HepG2 (cell line): ENCODE measurements around the gene MYO3B. TPM values are rescaled to one million over a fixed set of nuclear protein-coding genes. Genes with fewer than 3 reads are reported as not detected.

ENCODE experiments used
- ARNTL ChIP-seq: sonication (generic); formaldehyde crosslinking; IDR thresholded peaks from 2 replicates; pipeline ENCODE4 v1.4.0; 2020; ENCODE audit warnings: mild to moderate bottlenecking, missing genetic modification reagents
- ERF ChIP-seq: IDR thresholded peaks from 2 replicates; pipeline ENCODE4 v1.6.1; 2018; ENCODE audit warnings: missing biosample characterization, missing genetic modification reagents
- FOXP1 ChIP-seq, 2 experiments: fragments of 450-650 bp in 1 of 2; IDR thresholded peaks; 2 replicates each; pipeline ENCODE4 v1.6.1; 2017 to 2018; ENCODE audit warnings: antibody characterized with exemption in 1 of 2
- GMEB2 ChIP-seq: IDR thresholded peaks from 2 replicates; pipeline ENCODE4 v1.6.1; 2016; ENCODE audit warnings: missing biosample characterization, missing genetic modification reagents, low read depth
- HES4 ChIP-seq: sonication (generic); formaldehyde crosslinking; IDR thresholded peaks from 2 replicates; pipeline ENCODE4 v1.9.0; 2021; ENCODE audit warnings: mild to moderate bottlenecking, missing genetic modification reagents, borderline replicate concordance
- HNRNPLL ChIP-seq: fragments of 200-400 bp; formaldehyde crosslinking; IDR thresholded peaks from 2 replicates; pipeline ENCODE4 v1.6.1; 2017; ENCODE audit warnings: mild to moderate bottlenecking, low read depth, low read length; ENCODE audit not compliant: poor library complexity, severe bottlenecking
- KDM3A ChIP-seq: IDR thresholded peaks from 2 replicates; pipeline ENCODE4 v1.6.1; 2018; ENCODE audit warnings: low read depth, missing compliant biosample characterization
- MIXL1 ChIP-seq: IDR thresholded peaks from 2 replicates; pipeline ENCODE4 v1.6.1; 2016
- NCOR1 ChIP-seq: fragments of 200-600 bp; sonication (generic); IDR thresholded peaks from 2 replicates; pipeline ENCODE4 v1.7.0; 2017; ENCODE audit warnings: antibody characterized with exemption, low read length, borderline replicate concordance
- PAX8 ChIP-seq: sonication (generic); formaldehyde crosslinking; IDR thresholded peaks from 2 replicates; pipeline ENCODE4 v1.8.0; 2022; ENCODE audit warnings: mild to moderate bottlenecking, missing genetic modification reagents, borderline replicate concordance
- PITX1 ChIP-seq: sonication (generic); formaldehyde crosslinking; IDR thresholded peaks from 2 replicates; pipeline ENCODE4 v1.5.1; 2020; ENCODE audit warnings: mild to moderate bottlenecking, missing genetic modification reagents
- PRDM10 ChIP-seq: sonication (generic); formaldehyde crosslinking; IDR thresholded peaks from 2 replicates; pipeline ENCODE4 v1.4.0; 2020; ENCODE audit warnings: low read depth, missing genetic modification reagents
- RCOR2 ChIP-seq: IDR thresholded peaks from 2 replicates; pipeline ENCODE4 v1.6.1; 2016; ENCODE audit warnings: missing biosample characterization, missing genetic modification reagents
- STAG1 ChIP-seq: sonication (generic); formaldehyde crosslinking; IDR thresholded peaks from 2 replicates; pipeline ENCODE4 v1.4.0; 2020; ENCODE audit warnings: missing genetic modification reagents
- TCF12 ChIP-seq, 2 experiments: fragments of 450-650 bp in 1 of 2; sonication (generic) in 1 of 2; formaldehyde crosslinking in 1 of 2; IDR thresholded peaks; 2 replicates each; pipeline versions ENCODE4 v1.6.1 to v1.8.0; 2017 to 2022; ENCODE audit warnings: antibody characterized with exemption in 1 of 2, mild to moderate bottlenecking in 1 of 2, missing genetic modification reagents in 1 of 2, moderate library complexity in 1 of 2
- ZBTB25 ChIP-seq: IDR thresholded peaks from 2 replicates; pipeline ENCODE4 v1.6.1; 2018; ENCODE audit warnings: missing genetic modification reagents
- ZC3H4 ChIP-seq: sonication (generic); formaldehyde crosslinking; IDR thresholded peaks from 2 replicates; pipeline ENCODE4 v1.4.0; 2020; ENCODE audit warnings: missing genetic modification reagents, borderline replicate concordance
- ZFP37 ChIP-seq: sonication (generic); formaldehyde crosslinking; IDR thresholded peaks from 2 replicates; pipeline ENCODE4 v1.4.0; 2020; ENCODE audit warnings: missing genetic modification reagents, borderline replicate concordance
- ZNF282 ChIP-seq: fragments of 450-650 bp; IDR thresholded peaks from 2 replicates; pipeline ENCODE4 v1.6.1; 2018; ENCODE audit not compliant: partially characterized antibody
- ZNF333 ChIP-seq: sonication (generic); formaldehyde crosslinking; IDR thresholded peaks from 2 replicates; pipeline ENCODE4 v1.4.0; 2020; ENCODE audit warnings: mild to moderate bottlenecking, missing genetic modification reagents, borderline replicate concordance
- ZNF343 ChIP-seq: sonication (generic); formaldehyde crosslinking; IDR thresholded peaks from 2 replicates; pipeline ENCODE4 v1.4.0; 2020; ENCODE audit warnings: mild to moderate bottlenecking, missing genetic modification reagents
- ZNF746 ChIP-seq: sonication (generic); formaldehyde crosslinking; IDR thresholded peaks from 2 replicates; pipeline ENCODE4 v1.8.0; 2022; ENCODE audit warnings: mild to moderate bottlenecking, missing genetic modification reagents
- ZSCAN25 ChIP-seq: sonication (generic); formaldehyde crosslinking; IDR thresholded peaks from 2 replicates; pipeline ENCODE4 v1.8.0; 2022; ENCODE audit warnings: mild to moderate bottlenecking, missing genetic modification reagents
- polyA plus RNA-seq, 8 experiments: library from polyadenylated mRNA; depleted of rRNA in 3 of 8; stranded (reverse) in 7 of 8; unstranded in 1 of 8; fragments of >200 nt; fragmentation: Illumina TruSeq in 4 of 8; extraction: Trizol in 4 of 8; gene quantifications; 2 replicates each; pipeline versions ENCODE4 v1.2.1 to v1.2.3, GENCODE V29; 2011 to 2016; ENCODE audit warnings: low read depth in 4 of 8, missing spikeins in 1 of 8, mixed read lengths in 1 of 8; ENCODE audit not compliant: insufficient read depth in 1 of 8
- total RNA-seq, 5 experiments: library from RNA; depleted of rRNA; stranded (reverse); fragments of >200 nt; fragmentation: Illumina TruSeq; extraction: Trizol; gene quantifications; 2 replicates each; pipeline ENCODE4 v1.2.3, GENCODE V29; 2016; ENCODE audit warnings: low read depth in 1 of 5

MYO3B gene
- total and polyA plus RNA-seq, 2 of the 13 experiments (the other 11 are each of a cell fraction or from before 2014, with no cell fraction given), result 0.01 TPM; not detected in 1

- TF ChIP-seq PITX1 (CRISPR knock-in tag) (peak; percentile 95), ZNF333 (CRISPR knock-in tag) (no peak), NCOR1 (peak; percentile 92), HES4 (no peak), STAG1 (CRISPR knock-in tag) (peak; percentile 25), ZC3H4 (no peak), RCOR2 (CRISPR knock-in tag) (peak; percentile 89), ERF (CRISPR knock-in tag) (peak; percentile 64; the same call in 1 of the 2 replicates), ZBTB25 (CRISPR knock-in tag) (peak; percentile 51; the same call in 1 of the 2 replicates), PRDM10 (CRISPR knock-in tag) (peak; percentile 88), ZSCAN25 (no peak), ZNF746 (peak; percentile 58; the same call in 1 of the 2 replicates), HNRNPLL (no peak), ZFP37 (no peak), FOXP1 (IDR thresholded peaks at IDR 0.05) (peak; percentile 61), FOXP1 (CRISPR knock-in tag; IDR thresholded peaks at IDR 0.05) (peak; percentile 99), MIXL1 (CRISPR knock-in tag) (peak; percentile 92), ZNF282 (no peak), PAX8 (CRISPR knock-in tag) (no peak), GMEB2 (CRISPR knock-in tag) (no peak), TCF12 (IDR thresholded peaks at IDR 0.05) (no peak), TCF12 (CRISPR knock-in tag; IDR thresholded peaks at IDR 0.05) (peak; percentile 85), ARNTL (CRISPR knock-in tag) (peak; percentile 73; the same call in 1 of the 2 replicates), KDM3A (CRISPR knock-in tag) (peak; percentile 56), ZNF343 (CRISPR knock-in tag) (peak; percentile 81; the same call in 1 of the 2 replicates)
Measured at GRCh38 chr2:170455617-170456426, 277.9 kb downstream of the MYO3B start (continued).
